ENCODE results near the gene MCF2L2.

MCF2L2 gene

GRCh38 chr3:183394150-183394549 is 34.3 kb downstream of the MCF2L2 start:
- DNase-seq: no peak

- no peak for DNase-seq
Observed at GRCh38 chr3:183393625-183394024, 34.8 kb downstream of the MCF2L2 start.

GRCh38 chr3:183392186-183393034 is 36.0 kb downstream of the MCF2L2 start:
- DNase-seq: no peak

- DNase-seq: no peak
Observed at GRCh38 chr3:183391460-183391859, 37.0 kb downstream of the MCF2L2 start.

- no peak for DNase-seq
Observed at GRCh38 chr3:183390844-183391243, 37.6 kb downstream of the MCF2L2 start.

- no peak for DNase-seq
Observed at GRCh38 chr3:183388213-183388895, 40.1 kb downstream of the MCF2L2 start.

GRCh38 chr3:183387797-183388196 is 40.6 kb downstream of the MCF2L2 start:
- no peak for DNase-seq

GRCh38 chr3:183386651-183387050 is 41.8 kb downstream of the MCF2L2 start:
- no peak for DNase-seq

GRCh38 chr3:183385698-183386613 is 42.5 kb downstream of the MCF2L2 start:
- peak; percentile 6 to 76 for DNase-seq

GRCh38 chr3:183381673-183382072 is 46.7 kb downstream of the MCF2L2 start:
- no peak for DNase-seq

GRCh38 chr3:183381179-183381578 is 47.2 kb downstream of the MCF2L2 start:
- DNase-seq: no peak

- no peak for DNase-seq
Observed at GRCh38 chr3:183378951-183379350, 49.5 kb downstream of the MCF2L2 start.

GRCh38 chr3:183378545-183378944 is 49.9 kb downstream of the MCF2L2 start:
- DNase-seq: no peak

- DNase-seq: no peak
Observed at GRCh38 chr3:183378008-183378407, 50.4 kb downstream of the MCF2L2 start.

GRCh38 chr3:183377307-183377959 is 51.0 kb downstream of the MCF2L2 start:
- DNase-seq: no peak

GRCh38 chr3:183375787-183376186 is 52.6 kb downstream of the MCF2L2 start:
- DNase-seq: no peak

- DNase-seq: no peak
Observed at GRCh38 chr3:183375337-183375736, 53.1 kb downstream of the MCF2L2 start.

- no peak for DNase-seq
Observed at GRCh38 chr3:183372911-183373310, 55.5 kb downstream of the MCF2L2 start.

- peak in 1 of 2 experiments; percentile 39 for DNase-seq
Observed at GRCh38 chr3:183371600-183371968, 56.8 kb downstream of the MCF2L2 start.

GRCh38 chr3:183370391-183370790 is 58.0 kb downstream of the MCF2L2 start:
- DNase-seq: no peak

- DNase-seq: no peak
Observed at GRCh38 chr3:183369627-183370026, 58.8 kb downstream of the MCF2L2 start.

GRCh38 chr3:183369117-183369516 is 59.3 kb downstream of the MCF2L2 start:
- DNase-seq: no peak

Data from SW 1271 (cell line).